VCaP (cell line): Measurements from ENCODE around the gene STIP1.

Experiments used
- H3K27ac ChIP-seq: fragments of 450-650 bp; 2 replicates; pipeline ENCODE4 v1.5.1; 2017
- CTCF ChIP-seq: fragments of 450-650 bp; conservative IDR thresholded peaks from 2 replicates; pipeline ENCODE4 v1.5.1; 2017; ENCODE audit warnings: mild to moderate bottlenecking, moderate library complexity

STIP1 gene

GRCh38 chr11:64163951-64164350 lies 22.0 kb upstream of the STIP1 start:
- peak overlapping the region; percentile 100 for H3K27ac ChIP-seq
- peak; percentile 12; the same call in 1 of the 2 replicates for TF ChIP-seq CTCF

DNA sequence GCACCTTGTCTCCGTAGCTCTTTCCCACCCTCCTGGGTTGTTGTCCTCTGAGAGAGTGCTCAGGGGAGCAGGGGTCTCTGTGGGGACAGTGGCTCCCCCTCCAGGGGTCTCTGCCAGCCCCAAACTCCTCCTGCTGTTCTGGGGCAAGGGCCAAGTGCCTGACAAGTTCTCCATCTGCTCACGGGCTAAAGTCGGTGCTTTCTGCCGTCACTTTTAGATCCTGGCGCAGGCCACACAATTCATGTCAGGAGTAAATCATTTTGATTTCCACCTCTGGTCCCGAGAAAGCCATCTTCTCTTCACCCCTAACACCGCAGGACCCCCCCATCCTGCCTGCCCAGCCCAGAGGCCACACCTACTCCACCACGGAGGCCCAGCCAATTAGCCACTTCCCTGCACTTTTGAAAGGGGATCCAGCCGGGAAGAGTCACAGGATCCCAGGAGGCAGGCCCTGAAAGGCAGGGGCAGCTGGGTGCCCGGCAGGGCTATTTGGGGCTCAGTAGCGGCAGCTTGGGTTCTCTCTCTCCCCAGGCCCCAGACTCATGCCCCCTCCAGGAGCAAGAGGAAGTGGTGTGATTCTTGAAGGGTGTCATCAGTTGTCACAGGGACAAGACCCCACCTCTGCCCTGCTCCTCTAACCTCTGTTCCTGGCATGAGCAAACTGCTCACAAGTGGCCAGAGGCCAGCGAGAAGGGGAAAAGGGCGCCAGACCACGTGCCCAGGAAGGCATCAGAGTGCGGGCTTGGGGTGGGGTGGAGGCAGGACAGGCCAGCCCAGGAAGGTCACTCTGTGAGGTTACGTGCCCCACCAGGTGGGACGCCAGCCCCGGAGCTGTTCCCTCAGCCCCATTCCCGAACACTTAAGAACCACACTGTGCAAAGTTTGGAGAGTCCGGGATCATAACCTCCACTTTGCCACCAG lies 21.3 kb upstream of the STIP1 start:
- no peak for TF ChIP-seq CTCF
- peak overlapping the region; percentile 100 for H3K27ac ChIP-seq

GRCh38 chr11:64165481-64165841 lies 20.5 kb upstream of the STIP1 start:
- peak; percentile 62 for TF ChIP-seq CTCF
- H3K27ac ChIP-seq, result peak overlapping the region; percentile 100

DNA sequence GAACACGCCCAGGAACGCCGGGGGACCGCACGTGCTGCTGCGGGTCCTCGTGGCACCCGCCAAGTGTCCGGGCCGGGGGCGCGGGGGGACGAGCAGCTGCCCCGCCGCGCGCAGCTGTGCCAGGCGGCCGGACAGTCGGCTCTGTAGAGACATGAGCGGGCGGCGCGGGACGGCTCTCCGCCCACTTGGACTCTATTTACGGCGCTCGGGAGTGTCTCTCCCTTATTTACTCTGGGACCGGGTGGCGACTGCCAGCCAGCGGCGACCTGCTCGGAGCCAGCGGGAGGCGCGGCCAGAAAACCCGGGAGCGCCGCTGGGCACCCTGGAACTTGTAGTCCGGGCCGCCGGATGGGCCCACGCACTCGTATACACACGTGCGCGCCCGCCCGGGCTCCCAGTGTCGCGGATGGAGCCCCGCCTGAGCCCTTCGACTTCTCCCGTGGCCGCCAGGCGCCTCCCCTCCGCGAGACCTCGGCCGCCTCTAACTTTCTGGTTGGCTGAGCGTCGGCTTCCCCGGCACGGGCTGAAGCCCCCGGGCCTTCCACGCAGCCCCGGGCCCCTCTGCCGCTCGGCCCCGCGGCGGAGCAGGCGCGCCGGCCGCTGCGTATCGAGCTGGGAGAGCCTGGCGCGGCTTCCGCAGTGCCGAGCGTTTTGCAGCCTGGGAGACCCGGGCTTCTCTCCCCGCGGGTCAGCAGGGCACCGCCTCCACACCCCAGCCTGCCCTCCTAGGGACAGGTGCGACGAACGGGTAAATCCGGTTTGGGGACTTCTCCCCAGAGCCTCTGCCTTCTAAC lies 19.9 kb upstream of the STIP1 start, which contains the start of gene MACROD1:
TSS of gene MACROD1 (minus strand) at position 272 of the 794 bp plus-strand sequence. CDS start at position 153, 119 bp downstream.
- peak within 1 kb of the TSS; percentile 100 for H3K27ac ChIP-seq
- peak; percentile 45 for TF ChIP-seq CTCF

DNA sequence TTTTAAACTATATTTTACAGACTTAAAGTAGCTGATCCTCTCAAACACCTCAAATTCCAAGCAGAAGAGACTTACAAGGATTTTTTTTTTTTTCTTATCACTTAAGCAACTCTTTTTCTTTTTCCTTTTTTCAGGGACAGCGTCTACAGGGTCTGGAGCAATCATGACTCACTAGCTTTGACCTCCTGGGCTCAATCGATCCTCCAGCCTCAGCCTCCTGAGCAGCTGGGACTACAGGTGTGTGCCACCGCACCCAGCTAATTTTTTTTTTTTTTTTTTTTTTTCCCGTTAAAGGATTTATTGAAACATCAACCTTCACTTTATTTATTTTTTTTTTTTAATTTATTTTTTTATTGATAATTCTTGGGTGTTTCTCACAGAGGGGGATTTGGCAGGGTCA lies 15.6 kb upstream of the STIP1 start:
- no peak overlapping the region for H3K27ac ChIP-seq
- no peak for TF ChIP-seq CTCF

GRCh38 chr11:64173616-64174355 lies 12.2 kb upstream of the STIP1 start:
- no peak for TF ChIP-seq CTCF
- no peak overlapping the region for H3K27ac ChIP-seq
